Activated CD4-positive, alpha-beta T cell treated with anti-CD3 and anti-CD28 coated beads, Interleukin-10, Interleukin-2, amounts not matched to agents 100 ng/mL and 50 ng/mL, durations not matched to agents 16 hours and 8 hours (primary cell): ENCODE measurements around the gene GPC1.
A peak's percentile ranks its signal among the peaks of the same experiment; 100 is the strongest.

Source experiments
- DNase-seq: peaks from one replicate; pipeline ENCODE4 v3.0.0-alpha.2; 2020

GPC1 gene

GRCh38 chr2:240397542-240397916 lies 37.9 kb upstream of the GPC1 start:
- no peak for DNase-seq

- DNase-seq = no peak
These were observed 37.4 kb upstream of the GPC1 start for GRCh38 chr2:240397924-240398645.

- no peak for DNase-seq
These were observed 36.7 kb upstream of the GPC1 start for GRCh38 chr2:240398661-240399267.

GRCh38 chr2:240399419-240400324 lies 35.8 kb upstream of the GPC1 start:
- DNase-seq = no peak

GRCh38 chr2:240400371-240401161 lies 34.9 kb upstream of the GPC1 start:
- DNase-seq = no peak

- DNase-seq = no peak
These were observed 34.2 kb upstream of the GPC1 start for GRCh38 chr2:240401308-240401707.

GRCh38 chr2:240401781-240402551 lies 33.5 kb upstream of the GPC1 start:
- no peak for DNase-seq

- DNase-seq = no peak
These were observed 32.7 kb upstream of the GPC1 start for GRCh38 chr2:240402566-240403272.

- peak; percentile 30 for DNase-seq
These were observed 31.9 kb upstream of the GPC1 start for GRCh38 chr2:240403396-240404104.

GRCh38 chr2:240404174-240404852 lies 31.1 kb upstream of the GPC1 start:
- DNase-seq = no peak

GRCh38 chr2:240405133-240405532 lies 30.3 kb upstream of the GPC1 start:
- no peak for DNase-seq

- DNase-seq = no peak
These were observed 29.7 kb upstream of the GPC1 start for GRCh38 chr2:240405684-240406313.

- no peak for DNase-seq
These were observed 28.4 kb upstream of the GPC1 start for GRCh38 chr2:240407090-240407489.

- DNase-seq = no peak
These were observed 25.5 kb upstream of the GPC1 start for GRCh38 chr2:240410004-240410403.

- DNase-seq = no peak
These were observed 24.7 kb upstream of the GPC1 start for GRCh38 chr2:240410808-240411207.

GRCh38 chr2:240411261-240412160 lies 24.0 kb upstream of the GPC1 start:
- DNase-seq = no peak

GRCh38 chr2:240412211-240412861 lies 23.1 kb upstream of the GPC1 start:
- DNase-seq = no peak
